SK-N-SH (cell line): ENCODE data around the gene DDX42. TPM values are rescaled to one million over a fixed set of nuclear protein-coding genes. Genes with fewer than 3 reads are reported as not detected.

Source experiments
- CTCF ChIA-PET: fragments of 300-600, 350-600 bp; formaldehyde crosslinking; extraction: SDS; loops from one replicate; lab custom pipeline; 2021; lab: Yijun Ruan, JAX
- POLR2A ChIA-PET: fragments of 350-600 bp; sonication (Branson Sonifier 250); formaldehyde crosslinking; extraction: SDS; loops from one replicate; lab custom pipeline; 2020; ENCODE audit warnings: antibody characterized with exemption, inconsistent platforms; lab: Yijun Ruan, JAX
- DNase-seq: peaks from one replicate; pipeline ENCODE4 v3.0.0; 2012
- H2AFZ ChIP-seq: fragments of 200-600 bp; sonication (generic); 2 replicates; pipeline ENCODE4 v1.8.1; 2016; ENCODE audit warnings: antibody characterized with exemption, mild to moderate bottlenecking, low read depth
- H3F3A ChIP-seq: fragments of 200-600 bp; sonication (generic); replicated peaks from 2 replicates; pipeline ENCODE3; 2016; ENCODE audit warnings: antibody characterized with exemption, mild to moderate bottlenecking; ENCODE audit not compliant: insufficient read depth
- H3K27ac ChIP-seq, 2 experiments: fragments of 200-500 bp in 1 of 2; fragments of 200-600 bp in 1 of 2; sonication (Bioruptor generic) in 1 of 2; sonication (generic), shearing (Covaris generic) in 1 of 2; 2 replicates each; pipeline versions ENCODE4 v1.5.1 to v1.6.1; 2014 to 2016; ENCODE audit warnings: low read depth in 2 of 2, inconsistent platforms in 1 of 2, low read length in 1 of 2, mild to moderate bottlenecking in 1 of 2, mixed read lengths in 1 of 2
- H3K27me3 ChIP-seq: fragments of 200-600 bp; sonication (generic), shearing (Covaris generic); 2 replicates; pipeline ENCODE4 v1.6.1; 2016; ENCODE audit warnings: mixed run types; ENCODE audit not compliant: insufficient read depth
- H3K36me3 ChIP-seq, 2 experiments: fragments of 200-500 bp in 1 of 2; fragments of 200-600 bp in 1 of 2; sonication (Bioruptor generic) in 1 of 2; sonication (generic) in 1 of 2; replicated peaks in 1 of 2; 2 replicates each; pipeline versions ENCODE3 to v1.5.1; 2014 to 2016; ENCODE audit warnings: low read length in 1 of 2, mild to moderate bottlenecking in 1 of 2; ENCODE audit not compliant: insufficient read depth in 2 of 2, control insufficient read depth in 1 of 2
- H3K4me1 ChIP-seq, 2 experiments: fragments of 200-500 bp in 1 of 2; fragments of 200-600 bp in 1 of 2; sonication (Bioruptor generic) in 1 of 2; sonication (generic), shearing (Covaris generic) in 1 of 2; 2 replicates each; pipeline versions ENCODE4 v1.5.1 to v1.6.1; 2014 to 2016; ENCODE audit warnings: low read depth in 1 of 2, low read length in 1 of 2, mixed run types in 1 of 2; ENCODE audit not compliant: insufficient read depth in 2 of 2, control insufficient read depth in 1 of 2
- H3K4me2 ChIP-seq: fragments of 200-600 bp; sonication (generic), shearing (Covaris generic); 2 replicates; pipeline ENCODE4 v1.6.1; 2017; ENCODE audit warnings: mixed run types
- H3K4me3 ChIP-seq, 2 experiments: fragments of 200-500 bp in 1 of 2; fragments of 200-600 bp in 1 of 2; sonication (Bioruptor generic) in 1 of 2; sonication (generic), shearing (Covaris generic) in 1 of 2; 2 replicates each; pipeline versions ENCODE4 v1.5.1 to v1.8.1; 2014 to 2016; ENCODE audit warnings: low read depth in 2 of 2, inconsistent platforms in 1 of 2, low read length in 1 of 2, mild to moderate bottlenecking in 1 of 2, mixed read lengths in 1 of 2, moderate library complexity in 1 of 2
- H3K79me2 ChIP-seq: fragments of 200-600 bp; sonication (generic); 2 replicates; pipeline ENCODE4 v1.8.1; 2017; ENCODE audit warnings: mild to moderate bottlenecking; ENCODE audit not compliant: insufficient read depth
- H3K9ac ChIP-seq: fragments of 200-600 bp; sonication (generic); 2 replicates; pipeline ENCODE4 v1.6.1; 2017; ENCODE audit warnings: mixed run types
- H3K9me2 ChIP-seq: fragments of 200-600 bp; sonication (generic); 2 replicates; pipeline ENCODE4 v1.6.1; 2017; ENCODE audit warnings: mixed run types
- H3K9me3 ChIP-seq: fragments of 200-600 bp; sonication (generic); 2 replicates; pipeline ENCODE4 v1.6.1; 2017; ENCODE audit warnings: mixed run types, mild to moderate bottlenecking, moderate library complexity
- H4K20me1 ChIP-seq: fragments of 200-600 bp; sonication (generic); 2 replicates; pipeline ENCODE4 v1.6.1; 2017; ENCODE audit warnings: mild to moderate bottlenecking, mixed run types; ENCODE audit not compliant: insufficient read depth
- CHD2 ChIP-seq: fragments of 150-350 bp; IDR thresholded peaks from 2 replicates; pipeline ENCODE4 v1.6.1; 2018; ENCODE audit warnings: low read length; ENCODE audit not compliant: partially characterized antibody
- EP300 ChIP-seq, 2 experiments: IDR thresholded peaks; 2 replicates each; pipeline versions ENCODE4 v1.4.0 to v1.6.1; 2012; ENCODE audit warnings: borderline replicate concordance in 1 of 2, low read depth in 1 of 2, low read length in 1 of 2
- EZH2phosphoT487 ChIP-seq: fragments of 200-600 bp; sonication (generic); IDR thresholded peaks from 2 replicates; pipeline ENCODE4 v1.6.1; 2017; ENCODE audit warnings: low read depth, mixed run types, mild to moderate bottlenecking, antibody characterized with exemption, moderate library complexity, borderline replicate concordance
- FOXJ3 ChIP-seq: sonication (generic); formaldehyde crosslinking; IDR thresholded peaks from 2 replicates; pipeline ENCODE4 v1.5.1; 2020; ENCODE audit warnings: mild to moderate bottlenecking, missing genetic modification reagents
- FOXM1 ChIP-seq: IDR thresholded peaks from 2 replicates; pipeline ENCODE4 v1.4.0; 2012; ENCODE audit warnings: low read depth, mild to moderate bottlenecking
- GABPA ChIP-seq: IDR thresholded peaks from 2 replicates; pipeline ENCODE4 v1.4.0; 2012; ENCODE audit warnings: low read depth, mild to moderate bottlenecking
- JUND ChIP-seq: IDR thresholded peaks from 2 replicates; pipeline ENCODE4 v1.4.0; 2012
- MEF2A ChIP-seq: IDR thresholded peaks from 2 replicates; pipeline ENCODE4 v1.4.0; 2012; ENCODE audit warnings: low read depth, borderline replicate concordance
- NFIC ChIP-seq: IDR thresholded peaks from 2 replicates; pipeline ENCODE4 v1.4.0; 2012; ENCODE audit warnings: borderline replicate concordance
- NRF1 ChIP-seq: IDR thresholded peaks from 2 replicates; pipeline ENCODE4 v1.6.1; 2012; ENCODE audit warnings: low read depth, mild to moderate bottlenecking, low read length
- SMC3 ChIP-seq: IDR thresholded peaks from 2 replicates; pipeline ENCODE4 v1.6.1; 2012; ENCODE audit warnings: low read depth, low read length, improper control_type of control experiment
- TAF1 ChIP-seq: IDR thresholded peaks from 2 replicates; pipeline ENCODE4 v1.6.1; 2012; ENCODE audit warnings: low read depth, mild to moderate bottlenecking, low read length, moderate library complexity, borderline replicate concordance
- TCF12 ChIP-seq: IDR thresholded peaks from 2 replicates; pipeline ENCODE4 v1.4.0; 2012
- TEAD4 ChIP-seq: IDR thresholded peaks from 2 replicates; pipeline ENCODE4 v1.4.0; 2012; ENCODE audit warnings: mild to moderate bottlenecking, borderline replicate concordance; ENCODE audit not compliant: insufficient read depth
- YY1 ChIP-seq: IDR thresholded peaks from 2 replicates; pipeline ENCODE4 v1.4.0; 2012; ENCODE audit warnings: low read depth, mild to moderate bottlenecking
- WGBS: methylation state at CpG from one replicate; pipeline ENCODE4 v1.1.6; 2017; ENCODE audit warnings: low lambda C conversion rate; 5-methylcytosine and 5-hydroxymethylcytosine counted together
- polyA plus RNA-seq, 3 experiments: library from polyadenylated mRNA; depleted of rRNA; stranded (reverse); fragments of >200 nt; gene quantifications; 2 replicates each; pipeline ENCODE4 v1.2.3, GENCODE V29; 2012
- TF ChIP-seq, protein P1 (sequence below): fragments of 200-600 bp; sonication (generic); IDR thresholded peaks from 2 replicates; pipeline ENCODE4 v1.6.1; 2017; ENCODE audit warnings: antibody characterized with exemption, mild to moderate bottlenecking, moderate library complexity
- TF ChIP-seq, protein P2 (sequence below): IDR thresholded peaks from 2 replicates; pipeline ENCODE4 v1.6.1; 2012; ENCODE audit warnings: mild to moderate bottlenecking, low read depth, low read length, moderate library complexity
- TF ChIP-seq, protein P3 (sequence below): IDR thresholded peaks from 2 replicates; pipeline ENCODE4 v1.4.0; 2012; ENCODE audit warnings: low read depth
- TF ChIP-seq, protein P4 (sequence below): fragments of 150-350 bp; IDR thresholded peaks from 2 replicates; pipeline ENCODE4 v1.6.1; 2016; ENCODE audit warnings: mild to moderate bottlenecking, low read depth, low read length

Gene DDX42
- polyA plus RNA-seq, 1 of the 3 experiments (the other 2 are of a cell fraction): 115 TPM

DNA sequence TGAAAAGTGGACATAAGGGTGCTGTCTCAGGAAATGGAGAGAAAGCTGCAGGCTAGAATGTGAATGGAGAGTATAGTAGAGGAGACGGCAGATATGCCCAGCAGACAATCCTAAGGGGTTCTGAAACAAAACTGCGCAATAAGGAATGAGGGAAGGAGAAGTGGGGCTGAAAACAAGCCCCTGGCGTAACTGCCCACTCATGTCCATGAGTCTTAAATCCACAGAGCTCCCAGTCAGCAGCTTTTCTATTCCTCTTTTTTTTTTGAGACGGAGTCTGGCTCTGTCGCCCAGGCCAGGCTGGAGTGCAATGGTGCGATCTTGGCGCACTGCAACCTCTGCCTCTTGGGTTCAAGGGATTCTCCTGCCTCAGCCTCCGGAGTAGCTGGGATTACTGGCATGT lies 38.3 kb upstream of the DDX42 start:
- no peak for DNase-seq
- peaks cover 3 to 5% of the 10 kb centered on the region in 2 experiments; a peak in 3 of 4 replicates for H3K4me1 ChIP-seq
- no peaks in the 10 kb centered on the region for H4K20me1 ChIP-seq
- no peak overlapping the region for H3K4me3 ChIP-seq
- WGBS: 96% methylated on average over 8 of the region's 8 CpGs
- H3K4me2 ChIP-seq: no peak overlapping the region
- no peak overlapping the region for H3K9ac ChIP-seq
- TF ChIP-seq SMC3 (no peak), JUND (no peak), TEAD4 (no peak), FOXM1 (no peak), CHD2 (no peak), YY1 (no peak), FOXJ3 (CRISPR knock-in tag) (no peak), NRF1 (no peak)
- no peaks in the 10 kb centered on the region for H3K9me2 ChIP-seq
- no peak overlapping the region for H3K27ac ChIP-seq
- no peaks in the 10 kb centered on the region for H3K27me3 ChIP-seq
- peaks cover 0 to 7% of the 10 kb centered on the region in 2 experiments for H3K36me3 ChIP-seq
- peaks cover 4% of the 10 kb centered on the region for H3F3A ChIP-seq
- POLR2A ChIA-PET: no interaction called here
- H3K79me2 ChIP-seq: peaks cover 49% of the 10 kb centered on the region
- no peaks in the 10 kb centered on the region for H3K9me3 ChIP-seq
- H2AFZ ChIP-seq: no peak overlapping the region
- CTCF ChIA-PET: interaction anchor here (1.0 to 1.2 kb wide), 2 partner anchors 25 to 99 kb away, joined by 3 read pairs; no protein-coding TSS in a partner anchor

DNA sequence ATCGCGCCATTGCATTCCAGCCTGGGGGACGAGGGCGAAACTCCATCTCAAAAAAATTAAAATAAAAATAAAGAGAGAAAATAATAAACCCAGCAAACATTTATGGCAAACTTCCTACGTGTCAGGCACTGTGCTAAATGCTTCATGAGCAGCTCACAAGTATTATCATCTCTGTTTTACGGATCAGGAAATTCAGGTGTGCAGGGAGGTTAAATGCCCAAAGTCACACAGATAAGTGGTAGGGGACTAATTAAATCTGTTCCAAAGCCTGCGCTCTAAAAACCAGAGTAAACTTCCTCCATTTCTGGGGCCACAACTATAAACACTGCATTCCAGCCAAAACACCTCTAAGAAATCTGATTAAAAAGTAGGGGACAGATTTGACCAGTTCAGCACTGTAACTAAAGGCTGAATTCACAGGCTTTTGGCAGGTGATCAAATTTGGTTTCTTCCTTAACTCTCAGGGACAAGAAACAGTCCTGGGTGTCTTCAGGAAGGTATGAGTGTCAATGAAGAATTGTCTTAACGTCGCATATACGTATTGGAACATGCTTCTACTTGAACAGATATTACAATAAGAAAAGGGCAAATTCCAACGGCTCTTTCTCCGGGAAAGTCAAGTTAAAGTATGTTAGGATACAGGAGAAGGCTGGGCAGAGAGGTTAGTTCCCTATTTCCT lies 33.4 kb upstream of the DDX42 start:
- no peaks in the 10 kb centered on the region for H3K9me2 ChIP-seq
- H3K9ac ChIP-seq: peak overlapping the region; percentile 76
- H3K36me3 ChIP-seq: peaks cover 13 to 15% of the 10 kb centered on the region in 2 experiments
- H3K4me2 ChIP-seq: peak overlapping the region; percentile 84
- peak; percentile 13 for DNase-seq
- H3K27me3 ChIP-seq: no peaks in the 10 kb centered on the region
- peak overlapping the region; percentile 77 to 83 for H3K4me3 ChIP-seq
- peak overlapping the region; percentile 80 for H2AFZ ChIP-seq
- ChIA-PET CTCF (interaction anchor here (0.9 to 1.4 kb wide), 3 partner anchors 18 to 128 kb away, joined by 3 to 4 read pairs (median 4); no protein-coding TSS in a partner anchor), POLR2A (interaction anchor here (0.6 to 1.6 kb wide), 3 partner anchors 18 to 102 kb away, joined by 3 read pairs; partner anchors contain the start of genes CCDC47, DDX42 and SMARCD2)
- H3K79me2 ChIP-seq: peaks cover 43% of the 10 kb centered on the region
- H3K27ac ChIP-seq: peak overlapping the region; percentile 75 to 86
- TF ChIP-seq, protein P1, sequence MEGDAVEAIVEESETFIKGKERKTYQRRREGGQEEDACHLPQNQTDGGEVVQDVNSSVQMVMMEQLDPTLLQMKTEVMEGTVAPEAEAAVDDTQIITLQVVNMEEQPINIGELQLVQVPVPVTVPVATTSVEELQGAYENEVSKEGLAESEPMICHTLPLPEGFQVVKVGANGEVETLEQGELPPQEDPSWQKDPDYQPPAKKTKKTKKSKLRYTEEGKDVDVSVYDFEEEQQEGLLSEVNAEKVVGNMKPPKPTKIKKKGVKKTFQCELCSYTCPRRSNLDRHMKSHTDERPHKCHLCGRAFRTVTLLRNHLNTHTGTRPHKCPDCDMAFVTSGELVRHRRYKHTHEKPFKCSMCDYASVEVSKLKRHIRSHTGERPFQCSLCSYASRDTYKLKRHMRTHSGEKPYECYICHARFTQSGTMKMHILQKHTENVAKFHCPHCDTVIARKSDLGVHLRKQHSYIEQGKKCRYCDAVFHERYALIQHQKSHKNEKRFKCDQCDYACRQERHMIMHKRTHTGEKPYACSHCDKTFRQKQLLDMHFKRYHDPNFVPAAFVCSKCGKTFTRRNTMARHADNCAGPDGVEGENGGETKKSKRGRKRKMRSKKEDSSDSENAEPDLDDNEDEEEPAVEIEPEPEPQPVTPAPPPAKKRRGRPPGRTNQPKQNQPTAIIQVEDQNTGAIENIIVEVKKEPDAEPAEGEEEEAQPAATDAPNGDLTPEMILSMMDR: no peak
- TF ChIP-seq GABPA (no peak), EP300 (IDR thresholded peaks at IDR 0.05; ENCODE audit: borderline replicate concordance in 1 of 2, low read depth in 1 of 2, low read length in 1 of 2) (no peak), FOXJ3 (CRISPR knock-in tag) (no peak), MEF2A (no peak), EZH2phosphoT487 (no peak), TCF12 (no peak), FOXM1 (no peak), TAF1 (no peak), NFIC (no peak), TEAD4 (no peak)
- TF ChIP-seq, protein P2, sequence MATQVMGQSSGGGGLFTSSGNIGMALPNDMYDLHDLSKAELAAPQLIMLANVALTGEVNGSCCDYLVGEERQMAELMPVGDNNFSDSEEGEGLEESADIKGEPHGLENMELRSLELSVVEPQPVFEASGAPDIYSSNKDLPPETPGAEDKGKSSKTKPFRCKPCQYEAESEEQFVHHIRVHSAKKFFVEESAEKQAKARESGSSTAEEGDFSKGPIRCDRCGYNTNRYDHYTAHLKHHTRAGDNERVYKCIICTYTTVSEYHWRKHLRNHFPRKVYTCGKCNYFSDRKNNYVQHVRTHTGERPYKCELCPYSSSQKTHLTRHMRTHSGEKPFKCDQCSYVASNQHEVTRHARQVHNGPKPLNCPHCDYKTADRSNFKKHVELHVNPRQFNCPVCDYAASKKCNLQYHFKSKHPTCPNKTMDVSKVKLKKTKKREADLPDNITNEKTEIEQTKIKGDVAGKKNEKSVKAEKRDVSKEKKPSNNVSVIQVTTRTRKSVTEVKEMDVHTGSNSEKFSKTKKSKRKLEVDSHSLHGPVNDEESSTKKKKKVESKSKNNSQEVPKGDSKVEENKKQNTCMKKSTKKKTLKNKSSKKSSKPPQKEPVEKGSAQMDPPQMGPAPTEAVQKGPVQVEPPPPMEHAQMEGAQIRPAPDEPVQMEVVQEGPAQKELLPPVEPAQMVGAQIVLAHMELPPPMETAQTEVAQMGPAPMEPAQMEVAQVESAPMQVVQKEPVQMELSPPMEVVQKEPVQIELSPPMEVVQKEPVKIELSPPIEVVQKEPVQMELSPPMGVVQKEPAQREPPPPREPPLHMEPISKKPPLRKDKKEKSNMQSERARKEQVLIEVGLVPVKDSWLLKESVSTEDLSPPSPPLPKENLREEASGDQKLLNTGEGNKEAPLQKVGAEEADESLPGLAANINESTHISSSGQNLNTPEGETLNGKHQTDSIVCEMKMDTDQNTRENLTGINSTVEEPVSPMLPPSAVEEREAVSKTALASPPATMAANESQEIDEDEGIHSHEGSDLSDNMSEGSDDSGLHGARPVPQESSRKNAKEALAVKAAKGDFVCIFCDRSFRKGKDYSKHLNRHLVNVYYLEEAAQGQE: no peak
- TF ChIP-seq, protein P3, sequence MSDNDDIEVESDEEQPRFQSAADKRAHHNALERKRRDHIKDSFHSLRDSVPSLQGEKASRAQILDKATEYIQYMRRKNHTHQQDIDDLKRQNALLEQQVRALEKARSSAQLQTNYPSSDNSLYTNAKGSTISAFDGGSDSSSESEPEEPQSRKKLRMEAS: no peak
- TF ChIP-seq, protein P4, sequence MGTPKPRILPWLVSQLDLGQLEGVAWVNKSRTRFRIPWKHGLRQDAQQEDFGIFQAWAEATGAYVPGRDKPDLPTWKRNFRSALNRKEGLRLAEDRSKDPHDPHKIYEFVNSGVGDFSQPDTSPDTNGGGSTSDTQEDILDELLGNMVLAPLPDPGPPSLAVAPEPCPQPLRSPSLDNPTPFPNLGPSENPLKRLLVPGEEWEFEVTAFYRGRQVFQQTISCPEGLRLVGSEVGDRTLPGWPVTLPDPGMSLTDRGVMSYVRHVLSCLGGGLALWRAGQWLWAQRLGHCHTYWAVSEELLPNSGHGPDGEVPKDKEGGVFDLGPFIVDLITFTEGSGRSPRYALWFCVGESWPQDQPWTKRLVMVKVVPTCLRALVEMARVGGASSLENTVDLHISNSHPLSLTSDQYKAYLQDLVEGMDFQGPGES: no peak
- 51% methylated on average over 12 of the region's 12 CpGs for WGBS
- H3K9me3 ChIP-seq: no peaks in the 10 kb centered on the region
- H3K4me1 ChIP-seq: peaks cover 5 to 6% of the 10 kb centered on the region in 2 experiments; a peak in 3 of 4 replicates
- no peaks in the 10 kb centered on the region for H4K20me1 ChIP-seq
- peaks cover 28% of the 10 kb centered on the region for H3F3A ChIP-seq
